NT2/D1 (cell line): ENCODE measurements around the gene KRTAP10-4.

ENCODE experiments used
- SUZ12 ChIP-seq: IDR thresholded peaks from 2 replicates; pipeline ENCODE4 v1.6.1; 2011; ENCODE audit not compliant: insufficient read length, insufficient read depth; ENCODE audit errors: extremely low read depth
- YY1 ChIP-seq: IDR thresholded peaks from 2 replicates; pipeline ENCODE4 v1.6.1; 2011; ENCODE audit not compliant: insufficient read length, insufficient read depth
- ZNF274 ChIP-seq: IDR thresholded peaks from 2 replicates; pipeline ENCODE4 v1.6.1; 2011; ENCODE audit warnings: mild to moderate bottlenecking, low read depth, low read length

GRCh38 chr21:44539046-44539445 is 34.5 kb upstream of the KRTAP10-4 start:
- TF ChIP-seq SUZ12: no peak
- no peak for TF ChIP-seq YY1
- no peak for TF ChIP-seq ZNF274
